RWPE1 (cell line): ENCODE data around the gene RACGAP1.
A peak's percentile ranks its signal among the peaks of the same experiment; 100 is the strongest.

Source experiments
- CTCF ChIA-PET: fragments of 350-600 bp; sonication (Branson Sonifier 250); formaldehyde crosslinking; extraction: SDS; loops from one replicate; lab custom pipeline; 2021; lab: Yijun Ruan, JAX
- POLR2A ChIA-PET: fragments of 400-600 bp; formaldehyde crosslinking; extraction: SDS; loops from one replicate; lab custom pipeline; 2020; ENCODE audit warnings: antibody characterized with exemption; ENCODE audit not compliant: low non-redundant PET; lab: Yijun Ruan, JAX
- DNase-seq: peaks from one replicate; pipeline ENCODE4 v3.0.0; 2012; ENCODE audit warnings: low spot score
- H3K27ac ChIP-seq: fragments of 450-650 bp; 2 replicates; pipeline ENCODE4 v1.5.1; 2017
- TF ChIP-seq, protein P1 (sequence below): fragments of 450-650 bp; conservative IDR thresholded peaks from 2 replicates; pipeline ENCODE4 v1.5.1; 2017; ENCODE audit warnings: low read depth, mild to moderate bottlenecking

The RACGAP1 gene

DNA sequence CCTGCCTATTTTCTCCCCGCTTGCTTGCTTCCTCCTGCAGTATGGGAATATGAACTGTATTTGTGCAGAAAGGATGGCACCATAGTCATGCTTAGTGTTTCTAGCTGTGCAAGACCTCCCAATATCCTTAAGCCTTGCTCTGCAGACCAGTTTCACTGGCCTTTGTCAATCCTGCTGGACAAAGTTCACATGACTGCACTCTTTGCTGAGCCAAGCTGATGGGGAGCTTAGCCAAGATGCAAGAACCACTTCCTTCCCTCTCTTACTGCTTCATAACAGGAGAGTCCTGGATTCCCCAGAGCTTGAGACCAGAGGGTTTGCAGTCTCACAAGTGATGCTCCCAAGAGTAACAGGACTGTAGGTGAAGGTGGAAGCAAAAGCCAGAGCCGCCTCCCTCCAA, 35.9 kb upstream of the RACGAP1 start:
- POLR2A ChIA-PET: no interaction called here
- no peak for DNase-seq
- CTCF ChIA-PET: interaction anchor here (1.0 to 4.0 kb wide), 3 partner anchors 9 to 94 kb away, joined by 3 to 18 read pairs (median 14); no protein-coding TSS in a partner anchor
- H3K27ac ChIP-seq: no peak overlapping the region
- TF ChIP-seq, protein P1, sequence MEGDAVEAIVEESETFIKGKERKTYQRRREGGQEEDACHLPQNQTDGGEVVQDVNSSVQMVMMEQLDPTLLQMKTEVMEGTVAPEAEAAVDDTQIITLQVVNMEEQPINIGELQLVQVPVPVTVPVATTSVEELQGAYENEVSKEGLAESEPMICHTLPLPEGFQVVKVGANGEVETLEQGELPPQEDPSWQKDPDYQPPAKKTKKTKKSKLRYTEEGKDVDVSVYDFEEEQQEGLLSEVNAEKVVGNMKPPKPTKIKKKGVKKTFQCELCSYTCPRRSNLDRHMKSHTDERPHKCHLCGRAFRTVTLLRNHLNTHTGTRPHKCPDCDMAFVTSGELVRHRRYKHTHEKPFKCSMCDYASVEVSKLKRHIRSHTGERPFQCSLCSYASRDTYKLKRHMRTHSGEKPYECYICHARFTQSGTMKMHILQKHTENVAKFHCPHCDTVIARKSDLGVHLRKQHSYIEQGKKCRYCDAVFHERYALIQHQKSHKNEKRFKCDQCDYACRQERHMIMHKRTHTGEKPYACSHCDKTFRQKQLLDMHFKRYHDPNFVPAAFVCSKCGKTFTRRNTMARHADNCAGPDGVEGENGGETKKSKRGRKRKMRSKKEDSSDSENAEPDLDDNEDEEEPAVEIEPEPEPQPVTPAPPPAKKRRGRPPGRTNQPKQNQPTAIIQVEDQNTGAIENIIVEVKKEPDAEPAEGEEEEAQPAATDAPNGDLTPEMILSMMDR: no peak

DNA sequence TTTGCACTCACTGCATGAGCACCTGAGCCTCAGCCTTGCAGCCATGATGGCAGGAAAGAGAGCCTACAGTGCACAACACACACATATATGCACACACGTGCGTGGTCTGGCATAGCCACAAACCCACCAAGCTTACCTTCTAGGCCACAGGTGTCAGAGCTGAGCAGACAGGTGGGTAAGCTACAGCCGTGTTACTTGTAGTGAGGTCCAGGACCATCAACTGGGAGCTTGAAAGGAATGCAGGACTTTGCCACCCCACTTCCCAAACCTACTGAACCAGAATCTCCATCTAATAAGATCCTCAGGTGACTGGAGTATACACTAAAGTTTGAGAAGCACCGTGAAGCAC, 34.8 kb upstream of the RACGAP1 start:
- H3K27ac ChIP-seq: peak overlapping the region; percentile 6; the same call in 1 of the 2 replicates
- DNase-seq: no peak
- ChIA-PET CTCF (interaction anchor here (0.6 to 4.0 kb wide), 4 partner anchors 10 to 221 kb away, joined by 3 to 18 read pairs (median 10); no protein-coding TSS in a partner anchor), POLR2A (no interaction called here)
- TF ChIP-seq, protein P1: no peak

DNA sequence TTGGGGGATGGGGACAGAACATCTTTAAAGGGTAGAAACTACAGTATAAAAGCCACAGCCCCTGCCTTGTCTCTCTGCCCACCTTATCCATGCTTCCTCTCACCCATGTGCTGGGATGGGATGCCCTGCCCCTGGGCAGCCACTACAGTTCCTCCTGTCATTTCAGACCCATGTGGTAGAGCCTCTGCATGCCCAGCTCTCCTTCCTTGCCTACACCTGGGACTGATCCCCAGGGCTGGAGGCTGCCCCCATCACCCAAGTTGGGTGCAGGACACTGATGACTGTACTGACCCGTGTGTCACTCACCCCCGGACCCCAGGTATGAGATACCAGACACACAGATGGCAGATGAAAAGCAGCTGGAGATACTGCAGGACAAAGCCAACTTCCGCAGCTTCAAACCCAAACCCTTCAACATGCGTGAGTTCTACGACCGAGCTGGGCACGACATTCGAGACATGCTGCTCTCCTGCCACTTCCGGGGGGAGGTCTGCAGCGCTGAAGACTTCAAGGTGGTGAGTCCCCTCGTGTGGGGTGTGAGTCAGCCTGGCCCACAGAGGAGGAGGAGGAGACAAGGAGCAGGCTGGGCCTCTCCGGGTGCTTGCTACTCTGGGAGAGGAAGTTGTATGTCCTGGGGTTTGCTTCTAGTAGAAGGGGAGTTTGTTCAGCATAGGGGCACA, 34.3 kb upstream of the RACGAP1 start:
- peak overlapping the region; percentile 6; the same call in 1 of the 2 replicates for H3K27ac ChIP-seq
- TF ChIP-seq, protein P1: no peak
- ChIA-PET POLR2A (no interaction called here), CTCF (interaction anchor here (0.6 to 4.0 kb wide), 4 partner anchors 11 to 221 kb away, joined by 3 to 18 read pairs (median 10); no protein-coding TSS in a partner anchor)
- no peak for DNase-seq

DNA sequence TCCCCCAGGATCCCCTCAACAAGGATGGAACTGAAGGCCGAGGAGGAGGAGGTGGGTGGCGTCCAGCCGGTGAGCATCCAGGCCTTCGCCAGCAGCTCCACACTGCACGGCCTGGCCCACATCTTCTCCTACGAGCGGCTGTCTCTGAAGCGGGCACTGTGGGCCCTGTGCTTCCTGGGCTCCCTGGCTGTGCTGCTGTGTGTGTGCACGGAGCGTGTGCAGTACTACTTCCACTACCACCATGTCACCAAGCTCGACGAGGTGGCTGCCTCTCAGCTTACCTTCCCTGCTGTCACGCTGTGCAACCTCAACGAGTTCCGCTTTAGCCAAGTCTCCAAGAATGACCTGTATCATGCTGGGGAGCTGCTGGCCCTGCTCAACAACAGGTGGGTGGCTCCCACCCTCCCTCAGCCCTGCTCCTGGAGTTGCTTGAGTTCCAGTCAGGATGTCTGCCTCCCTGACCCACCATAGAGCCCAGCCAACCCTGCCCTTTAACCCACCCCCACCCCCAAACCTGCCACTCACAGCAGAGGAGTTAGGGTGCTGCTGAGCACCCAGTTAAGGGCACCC, 33.5 kb upstream of the RACGAP1 start:
- DNase-seq: no peak
- H3K27ac ChIP-seq: peak overlapping the region; percentile 60
- POLR2A ChIA-PET: no interaction called here
- CTCF ChIA-PET: interaction anchor here (0.6 to 4.0 kb wide), 5 partner anchors 12 to 1071 kb away, joined by 4 to 18 read pairs (median 5); no protein-coding TSS in a partner anchor
- TF ChIP-seq, protein P1: no peak

DNA sequence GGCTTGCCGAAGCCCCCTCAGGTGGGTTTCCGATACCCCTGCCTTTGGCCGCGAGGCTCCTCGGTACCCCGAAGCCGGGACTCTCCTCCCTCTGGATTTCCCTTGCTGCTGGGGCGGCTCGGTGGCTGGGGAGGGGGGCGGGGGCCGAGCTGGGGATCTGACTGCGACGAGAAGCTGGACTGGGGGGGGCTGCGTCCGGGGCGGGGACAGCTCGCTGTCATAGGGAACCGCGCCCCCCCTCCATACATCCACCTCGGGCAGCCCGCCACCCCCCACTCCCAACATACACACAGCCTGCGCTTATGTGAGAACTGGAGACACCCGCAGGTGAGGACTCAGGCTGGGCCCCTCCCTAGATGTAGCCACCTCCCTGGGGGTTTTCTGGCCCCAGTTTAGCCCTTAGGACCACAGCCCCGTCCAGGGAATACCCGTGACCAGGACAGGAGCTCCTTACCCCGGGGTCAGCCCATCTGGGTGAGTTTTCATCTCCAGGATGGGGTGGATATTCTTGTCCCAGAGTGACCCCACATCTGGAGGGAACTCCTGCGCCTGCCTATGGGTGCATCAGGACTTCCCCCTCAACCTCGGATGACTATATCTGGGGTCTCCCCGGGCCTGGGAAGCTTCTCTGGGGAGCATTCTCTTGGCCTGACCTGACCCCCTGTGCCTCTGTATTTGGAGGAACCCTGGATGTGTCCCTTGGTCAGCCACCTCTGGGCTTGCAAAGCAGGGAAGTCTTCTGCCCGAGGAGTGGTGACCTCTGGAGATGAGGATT, 32.8 kb upstream of the RACGAP1 start:
- H3K27ac ChIP-seq: peak overlapping the region; percentile 60
- ChIA-PET POLR2A (no interaction called here), CTCF (interaction anchor here (0.6 to 4.0 kb wide), 4 partner anchors 12 to 1071 kb away, joined by 4 to 18 read pairs (median 10); no protein-coding TSS in a partner anchor)
- TF ChIP-seq, protein P1: no peak
- no peak for DNase-seq
